Esophagus mucosa (tissue), 1 donor: ENCODE measurements around the gene ZNF780A. TPM values are rescaled to one million over a fixed set of nuclear protein-coding genes. Genes with fewer than 3 reads are reported as not detected.
"Not testable (repeated sequence)": the region's sequence is repeated elsewhere in the genome, so short reads cannot be mapped to it uniquely, and the experiment has no call there.

Source experiments
- ATAC-seq: fragments of 200-7000 bp; cut with Tn5 transposase; one replicate; pipeline ENCODE4 v1.9.1; 2020
- total RNA-seq: library from RNA; stranded (reverse); gene quantifications from one replicate; pipeline ENCODE4 v1.2.4, GENCODE V29; 2023
- donor health status: DM: yes; HTN: yes; CAD: no.

Gene ZNF780A
- total RNA-seq, 1 donor from 2014 or later: 10.2 TPM

DNA sequence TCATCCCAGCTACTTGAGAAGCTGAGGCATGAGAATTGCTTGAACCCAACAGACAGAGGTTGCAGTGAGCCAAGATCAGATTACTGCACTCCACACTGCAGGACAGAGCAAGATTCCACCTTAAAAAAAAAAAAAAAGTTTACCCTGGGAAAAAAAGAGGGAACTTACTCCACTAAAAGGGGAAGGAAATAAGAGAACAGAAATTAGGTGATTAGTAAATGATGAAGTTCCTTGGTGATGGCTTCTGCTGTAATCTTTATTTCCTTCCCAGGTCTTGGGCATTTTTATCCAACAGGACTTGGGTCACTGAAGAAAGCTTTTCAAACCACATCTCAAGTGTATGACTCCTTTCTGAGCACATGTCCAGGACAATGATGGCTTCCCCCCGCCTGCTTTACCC is 9.3 kb downstream of the ZNF780A start:
- no peak for ATAC-seq

DNA sequence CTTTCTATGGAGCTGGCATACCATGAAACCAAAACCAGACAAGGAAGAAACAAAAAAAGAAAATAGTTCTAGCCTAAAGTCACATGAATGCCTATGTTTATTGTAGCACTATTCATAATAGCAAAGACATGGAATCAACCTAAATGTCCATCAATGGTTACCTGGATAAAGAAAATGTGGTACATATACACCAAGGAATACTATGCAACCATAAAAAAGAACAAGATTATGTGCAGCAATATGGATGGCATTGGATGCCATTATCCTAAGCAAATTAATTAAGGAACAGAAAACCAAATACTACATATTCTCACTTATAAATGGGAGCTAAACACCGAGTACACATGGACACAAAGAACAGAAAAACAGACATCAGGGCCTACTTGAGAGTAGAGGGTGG is 10.5 kb downstream of the ZNF780A start:
- no peak for ATAC-seq

DNA sequence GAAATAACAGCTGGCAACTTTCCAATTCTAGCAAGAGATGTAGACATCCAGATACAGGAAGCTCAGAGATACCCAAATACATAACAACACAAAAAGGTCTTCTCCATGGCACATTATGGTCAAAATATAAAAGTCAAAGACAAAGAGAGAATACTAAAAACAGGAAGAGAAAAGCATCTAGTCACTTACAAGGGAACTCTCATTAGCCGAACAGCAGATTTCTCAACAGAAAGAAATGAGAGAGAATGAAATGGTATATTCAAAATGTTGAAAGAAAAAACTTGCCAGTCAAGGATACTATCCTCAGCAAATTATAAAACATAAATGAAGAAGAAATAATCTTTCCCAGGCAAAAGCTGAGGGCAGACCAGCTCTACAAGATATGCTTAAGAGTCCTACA is 12.4 kb downstream of the ZNF780A start:
- no peak for ATAC-seq

DNA sequence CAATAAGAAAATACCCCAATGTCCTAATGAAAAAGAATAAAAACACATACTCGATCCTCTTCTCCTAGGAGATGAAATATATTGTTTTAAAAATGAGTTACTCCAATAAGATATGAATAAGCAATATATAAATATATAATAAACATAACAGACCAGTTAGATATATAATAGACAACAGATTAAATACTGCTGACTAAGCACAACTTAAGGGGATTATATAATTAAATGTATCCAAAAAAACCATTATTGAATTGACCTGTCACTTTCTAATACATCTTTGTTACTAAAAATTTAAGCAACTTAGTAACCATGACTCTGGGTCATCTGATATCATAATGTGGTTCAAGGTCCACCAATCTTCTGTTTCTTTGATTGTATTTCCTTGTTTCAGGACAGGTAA is 20.7 kb downstream of the ZNF780A start:
- ATAC-seq: no peak

- no peak for ATAC-seq
These were observed 31.1 kb downstream of the ZNF780A start for GRCh38 chr19:40059624-40060023.

DNA sequence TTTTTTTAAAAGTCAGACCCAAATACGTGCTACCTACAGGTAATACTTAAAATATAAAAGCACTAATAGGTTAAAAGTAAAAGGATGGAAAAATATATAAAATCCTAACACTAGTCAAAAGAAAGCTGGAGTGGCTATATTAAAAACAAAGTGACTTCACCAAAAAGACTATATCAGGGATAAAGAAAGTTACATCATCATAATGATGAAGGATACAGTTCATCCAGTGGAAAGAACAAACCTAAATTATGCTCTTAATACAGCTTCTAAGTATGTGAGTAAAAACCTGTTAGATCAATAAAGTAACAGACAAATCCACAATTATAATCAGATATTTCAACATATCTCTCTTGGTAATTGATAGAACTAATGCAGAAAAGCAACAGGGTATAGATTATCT is 33.6 kb downstream of the ZNF780A start:
- no peak for ATAC-seq

- no peak for ATAC-seq
These were observed 34.2 kb downstream of the ZNF780A start for GRCh38 chr19:40056505-40056904.

GRCh38 chr19:40055832-40056504 is 34.8 kb downstream of the ZNF780A start, which contains the start of gene ZNF780B:
ZNF780B (minus strand) TSS chr19:40056231; CDS start chr19:40050332, 5,899 bp downstream.
- peak; percentile 71 for ATAC-seq

DNA sequence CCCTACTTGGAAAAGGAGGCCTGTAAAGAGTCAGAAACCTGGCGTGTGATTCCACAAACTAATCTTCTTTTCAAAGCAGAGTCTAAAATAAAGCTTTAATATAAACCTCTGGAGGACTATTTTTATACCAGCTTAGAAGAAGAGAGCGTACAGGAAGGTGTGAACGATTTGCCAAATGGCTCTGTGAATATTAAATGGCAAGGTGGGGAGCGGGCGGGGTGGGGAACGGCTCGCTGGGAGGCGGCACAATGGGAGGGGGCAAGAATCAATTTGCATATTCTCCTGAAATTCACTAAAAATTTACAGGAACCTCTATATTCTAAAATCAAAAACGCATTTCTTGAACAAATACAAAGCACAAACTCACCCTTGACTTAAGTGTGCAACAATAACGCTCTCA is 35.7 kb downstream of the ZNF780A start:
- no peak for ATAC-seq

DNA sequence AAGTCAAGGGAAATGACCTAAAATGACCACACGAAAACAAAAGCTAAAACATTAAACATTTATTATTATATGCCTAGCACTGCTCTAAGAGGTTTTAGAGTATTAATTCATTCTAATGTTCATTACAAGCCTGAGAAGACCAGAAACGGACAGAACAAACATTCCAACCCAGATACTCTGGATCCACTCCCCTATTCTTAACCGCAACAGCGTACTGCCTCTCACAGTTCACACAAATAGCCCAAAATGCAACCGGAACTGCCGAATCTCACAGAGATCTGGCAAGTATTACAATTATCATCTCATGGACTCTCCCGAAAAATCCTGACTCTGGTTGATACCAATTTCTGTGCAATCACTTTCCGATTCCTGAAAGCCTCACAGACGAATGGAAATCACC is 36.1 kb downstream of the ZNF780A start:
- ATAC-seq: no peak

DNA sequence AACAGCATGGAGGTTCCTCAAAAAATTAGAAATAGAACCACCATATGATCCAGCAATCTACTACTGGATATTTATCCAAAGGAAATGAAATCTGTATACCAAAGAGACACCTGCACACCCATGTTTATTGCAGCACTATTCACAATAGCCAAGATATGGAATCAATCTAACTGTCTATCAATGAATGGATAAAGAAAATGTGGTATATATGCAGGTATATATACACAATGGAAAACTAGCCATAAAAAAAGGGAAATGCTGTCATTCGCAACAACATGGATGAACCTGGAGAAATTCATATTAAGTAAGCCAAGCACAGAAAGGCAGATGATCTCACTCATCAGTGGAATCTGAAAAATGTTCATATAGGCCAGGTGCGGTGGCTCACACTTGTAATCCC is 37.3 kb downstream of the ZNF780A start:
- no peak for ATAC-seq

- not testable (repeated sequence) for ATAC-seq
These were observed 49.0 kb downstream of the ZNF780A start for GRCh38 chr19:40041718-40042117.

DNA sequence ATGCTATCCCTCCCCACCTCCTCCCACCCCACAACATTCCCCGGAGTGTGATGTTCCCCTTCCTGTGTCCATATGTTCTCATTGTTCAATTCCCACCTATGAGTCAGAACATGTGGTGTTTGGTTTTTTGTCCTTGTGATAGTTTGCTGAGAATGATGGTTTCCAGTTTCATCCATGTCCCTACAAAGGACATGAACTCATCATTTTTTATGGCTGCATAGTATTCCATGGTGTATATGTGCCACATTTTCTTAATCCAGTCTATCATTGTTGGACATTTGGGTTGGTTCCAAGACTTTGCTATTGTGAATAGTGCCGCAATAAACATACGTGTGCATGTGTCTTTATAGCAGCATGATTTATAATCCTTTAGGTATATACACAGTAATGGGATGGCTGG is 52.7 kb downstream of the ZNF780A start:
- ATAC-seq: not testable (repeated sequence)

GRCh38 chr19:40035996-40036395 is 54.7 kb downstream of the ZNF780A start:
- no peak for ATAC-seq

DNA sequence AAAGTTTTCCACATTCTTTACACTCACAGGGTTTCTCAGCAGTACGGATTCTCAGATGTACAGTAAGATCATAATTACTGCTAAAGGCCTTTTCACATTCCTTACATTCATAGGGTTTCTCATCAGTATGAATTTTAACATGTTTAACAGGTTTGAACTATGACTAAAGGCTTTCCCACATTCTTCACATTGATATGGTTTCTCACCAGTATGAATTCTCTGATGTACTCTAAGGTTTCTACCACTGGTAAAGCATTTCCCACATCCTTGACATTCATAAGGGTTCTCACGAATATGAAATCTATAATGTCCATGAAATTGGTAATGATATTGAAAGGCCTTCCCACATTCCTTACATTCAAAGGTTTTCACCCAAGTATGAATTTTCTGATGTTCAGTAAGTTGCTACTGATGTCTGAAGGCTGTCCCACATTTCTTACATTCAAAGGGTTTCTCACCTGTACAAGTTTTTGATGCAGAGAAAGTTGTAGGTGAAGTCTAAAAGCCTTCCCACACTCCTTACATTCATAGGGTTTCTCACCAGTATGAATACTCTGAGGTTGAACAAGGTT is 56.7 kb downstream of the ZNF780A start:
- ATAC-seq: no peak

GRCh38 chr19:40026597-40026970 is 64.2 kb downstream of the ZNF780A start:
- no peak for ATAC-seq

DNA sequence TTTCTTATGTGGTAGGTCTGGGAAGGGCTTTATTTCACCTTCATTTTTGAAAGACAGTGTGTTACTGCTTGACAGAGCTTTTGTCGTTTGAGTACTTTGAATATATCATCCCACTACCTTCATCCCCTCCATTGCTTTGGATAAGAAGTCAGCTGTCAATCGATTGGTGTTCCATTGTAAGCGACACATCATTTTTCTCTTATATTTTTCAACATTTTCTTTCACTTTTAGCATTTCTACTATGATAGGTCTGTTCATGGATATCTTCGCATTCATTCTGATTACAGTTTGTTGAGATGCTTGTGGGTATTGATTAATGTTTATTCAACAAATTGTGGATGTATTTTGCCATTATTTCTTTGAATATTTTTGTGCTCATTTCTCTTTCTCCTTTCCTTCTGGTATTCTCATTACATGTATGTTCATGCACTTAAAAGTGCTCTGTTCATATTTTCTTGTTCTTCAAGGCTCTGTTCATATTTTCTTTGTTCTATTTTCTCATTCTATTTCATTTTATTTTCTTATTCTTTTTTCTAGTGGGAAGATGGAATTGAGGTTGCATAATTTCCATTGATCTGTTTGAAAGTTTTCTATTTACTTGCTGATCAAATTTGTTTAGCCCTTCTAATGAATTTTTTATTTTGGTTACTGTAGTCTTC is 64.7 kb downstream of the ZNF780A start:
- no peak for ATAC-seq

GRCh38 chr19:40023969-40024368 is 66.8 kb downstream of the ZNF780A start:
- no peak for ATAC-seq

Other genes with a start within 250 kb of the ZNF780A start
- gene FBL, start 244.6 kb downstream of the ZNF780A start, total RNA-seq: 294 TPM
- 25.7 TPM for gene FCGBP, start 156.3 kb downstream of the ZNF780A start, total RNA-seq
- 56.7 TPM for gene PSMC4, start 119.8 kb downstream of the ZNF780A start, total RNA-seq
- gene ZNF546, start 93.9 kb downstream of the ZNF780A start, total RNA-seq: 1.3 TPM
- gene ZNF780B, start 34.7 kb downstream of the ZNF780A start, total RNA-seq: 8.2 TPM
- gene MAP3K10, start 100.5 kb upstream of the ZNF780A start, total RNA-seq: 5.1 TPM
- gene TTC9B, start 127.4 kb upstream of the ZNF780A start, total RNA-seq: not detected
- not detected for gene CCNP, start 135.7 kb upstream of the ZNF780A start, total RNA-seq
- 96.0 TPM for gene AKT2, start 194.4 kb upstream of the ZNF780A start, total RNA-seq